CD14-positive monocyte (primary cell): ENCODE data around the gene TMEM232. TPM values are rescaled to one million over a fixed set of nuclear protein-coding genes. Genes with fewer than 3 reads are reported as not detected.

Experiments used
- DNase-seq, 3 donors: peaks; one replicate each; pipeline ENCODE4 v3.0.0-alpha.2; 2011 to 2022
- H2AFZ ChIP-seq: 2 replicates; pipeline ENCODE4 v1.6.0; 2012; ENCODE audit warnings: mild to moderate bottlenecking, low read depth, low read length, inconsistent platforms; ENCODE audit not compliant: insufficient read depth, poor library complexity, severe bottlenecking
- H3K27ac ChIP-seq, 2 donors: 1 replicate in 1 of 2; 2 replicates in 1 of 2; pipeline ENCODE4 v1.5.1; 2012 to 2013; ENCODE audit warnings: low read length in 2 of 2, control low read depth in 1 of 2, inconsistent platforms in 1 of 2, low read depth in 1 of 2, mild to moderate bottlenecking in 1 of 2
- H3K27me3 ChIP-seq, 2 donors: one replicate each; pipeline versions ENCODE4 v1.6.0 to v1.6.1; 2011 to 2013; ENCODE audit warnings: low read length in 2 of 2; ENCODE audit not compliant: control insufficient read depth in 2 of 2, insufficient read depth in 2 of 2
- H3K36me3 ChIP-seq, 2 donors: replicated peaks in 1 of 2; 1 replicate in 1 of 2; 2 replicates in 1 of 2; pipeline versions ENCODE4 v1.5.1 to v1.6.1; 2012 to 2013; ENCODE audit warnings: low read length in 2 of 2, control low read depth in 1 of 2, inconsistent platforms in 1 of 2, mild to moderate bottlenecking in 1 of 2; ENCODE audit not compliant: insufficient read depth in 2 of 2, control insufficient read depth in 1 of 2
- H3K4me1 ChIP-seq, 2 donors: 1 replicate in 1 of 2; 2 replicates in 1 of 2; pipeline versions ENCODE4 v1.5.1 to v1.6.1; 2012 to 2013; ENCODE audit warnings: low read length in 2 of 2, control low read depth in 1 of 2, inconsistent platforms in 1 of 2, mild to moderate bottlenecking in 1 of 2, moderate library complexity in 1 of 2; ENCODE audit not compliant: insufficient read depth in 2 of 2, control insufficient read depth in 1 of 2
- H3K4me2 ChIP-seq: replicated peaks from 2 replicates; pipeline ENCODE3; 2012; ENCODE audit warnings: low read length, moderate library complexity, mild to moderate bottlenecking; ENCODE audit not compliant: poor library complexity, severe bottlenecking; ENCODE audit errors: extremely low read depth
- H3K4me3 ChIP-seq, 3 experiments: fragments of 200-600 bp in 1 of 3; sonication (generic) in 1 of 3; replicated peaks in 1 of 3; 1 replicate in 2 of 3; 2 replicates in 1 of 3; pipeline ENCODE4 v1.5.1; 2011 to 2013; ENCODE audit warnings: low read length in 3 of 3, mild to moderate bottlenecking in 3 of 3, control low read depth in 2 of 3, low read depth in 2 of 3, inconsistent platforms in 1 of 3, moderate library complexity in 1 of 3
- H3K79me2 ChIP-seq: 2 replicates; pipeline ENCODE4 v1.6.0; 2012; ENCODE audit warnings: mild to moderate bottlenecking, control low read depth, inconsistent platforms, low read length, moderate library complexity; ENCODE audit not compliant: insufficient read depth
- H3K9ac ChIP-seq: 2 replicates; pipeline ENCODE4 v1.6.0; 2017; ENCODE audit warnings: low read length, mild to moderate bottlenecking; ENCODE audit not compliant: insufficient read depth, poor library complexity, severe bottlenecking
- H3K9me3 ChIP-seq, 2 donors: replicated peaks in 1 of 2; 1 replicate in 1 of 2; 2 replicates in 1 of 2; pipeline versions ENCODE4 v1.5.1 to v1.6.1; 2012 to 2013; ENCODE audit warnings: low read length in 2 of 2, control low read depth in 1 of 2; ENCODE audit not compliant: control insufficient read depth in 1 of 2, insufficient read depth in 1 of 2
- H4K20me1 ChIP-seq: 2 replicates; pipeline ENCODE4 v1.6.0; 2012; ENCODE audit warnings: mild to moderate bottlenecking, low read length, control low read depth, moderate library complexity; ENCODE audit not compliant: insufficient read depth
- H3K27ac Mint-ChIP-seq, 7 donors: one replicate each; pipeline ENCODE4 v1.8.0; 2020; ENCODE audit warnings: mild to moderate bottlenecking in 7 of 7, mixed read lengths in 7 of 7, moderate library complexity in 6 of 7, inconsistent platforms in 2 of 7
- H3K27me3 Mint-ChIP-seq, 3 donors: one replicate each; pipeline ENCODE4 v1.8.0; 2021 to 2022; ENCODE audit warnings: low read depth in 3 of 3, mild to moderate bottlenecking in 3 of 3, mixed read lengths in 3 of 3, moderate library complexity in 3 of 3, inconsistent platforms in 1 of 3
- H3K36me3 Mint-ChIP-seq, 2 donors: one replicate each; pipeline ENCODE4 v1.8.0; 2020; ENCODE audit warnings: mixed read lengths in 2 of 2, inconsistent platforms in 1 of 2, mild to moderate bottlenecking in 1 of 2
- H3K4me1 Mint-ChIP-seq: one replicate; pipeline ENCODE4 v1.8.0; 2020; ENCODE audit warnings: mild to moderate bottlenecking, mixed read lengths
- H3K4me3 Mint-ChIP-seq, 2 donors: one replicate each; pipeline ENCODE4 v1.8.0; 2020; ENCODE audit warnings: mild to moderate bottlenecking in 2 of 2, mixed read lengths in 2 of 2, moderate library complexity in 1 of 2
- H3K9me3 Mint-ChIP-seq, 7 donors: one replicate each; pipeline ENCODE4 v1.8.0; 2020 to 2022; ENCODE audit warnings: mixed read lengths in 7 of 7, mild to moderate bottlenecking in 6 of 7, moderate library complexity in 6 of 7, inconsistent platforms in 2 of 7
- WGBS: methylation state at CpG from one replicate; pipeline ENCODE4 v1.1.5; 2013; ENCODE audit warnings: missing lambda C conversion rate; ENCODE audit not compliant: insufficient coverage; 5-methylcytosine and 5-hydroxymethylcytosine counted together
- intact Hi-C, 2 donors: fragments of 100-400 bp; cut with micrococcal nuclease; formaldehyde crosslinking; loops; one replicate each; pipeline versions ENCODE4 v1.15.0 to v1.15.1; 2023
- polyA plus RNA-seq, 3 donors: library from polyadenylated mRNA; depleted of rRNA in 1 of 3; unstranded in 2 of 3; stranded (reverse) in 1 of 3; fragments of 300-500 nt in 2 of 3; fragments of >200 nt in 1 of 3; fragmentation: Illumina TruSeq in 2 of 3; gene quantifications; 1 replicate in 2 of 3; 2 replicates in 1 of 3; pipeline ENCODE4 v1.2.3, GENCODE V29; 2012 to 2021
- TF ChIP-seq, protein P1 (sequence below): fragments of 200-600 bp; IDR thresholded peaks from one replicate; pipeline ENCODE4 v1.8.0; 2022; ENCODE audit warnings: antibody characterized with exemption, mild to moderate bottlenecking

The TMEM232 gene
- polyA plus RNA-seq, 3 donors: 0.04 to 1.4 (median 0.59) TPM

DNA sequence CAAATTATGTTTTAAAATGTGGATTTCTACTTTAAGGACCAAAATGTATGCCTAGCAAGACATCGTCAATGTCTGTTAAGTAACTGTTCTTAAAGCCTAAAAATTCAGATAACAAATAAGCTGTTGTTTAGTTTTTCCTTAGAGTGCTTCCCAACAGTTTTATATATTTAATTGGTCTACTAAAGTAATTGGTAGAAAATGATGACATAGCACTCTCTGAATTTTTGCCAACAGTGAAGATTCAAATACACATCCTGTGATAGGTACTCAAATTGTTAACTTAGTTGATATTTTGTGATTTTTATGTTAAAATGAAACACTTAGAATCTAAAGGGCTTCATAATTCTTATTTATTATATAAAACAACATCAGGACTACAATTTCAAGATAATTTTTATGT, 107.5 kb downstream of the TMEM232 start:
- Histone ChIP-seq H3K4me1 (no peaks in the 10 kb centered on the region), H3K9me3 (no peaks in the 10 kb centered on the region), H2AFZ (no peak overlapping the region), H3K79me2 (no peaks in the 10 kb centered on the region), H3K36me3 (no peaks in the 10 kb centered on the region), H3K9ac (no peak overlapping the region), H3K27me3 (no peaks in the 10 kb centered on the region), H3K4me2 (no peak overlapping the region), H3K4me3 (no peak overlapping the region), H3K27ac (no peak overlapping the region), H4K20me1 (no peaks in the 10 kb centered on the region)
- Mint-ChIP-seq H3K27me3 (peaks cover 0 to 1% (median 0%) of the 10 kb centered on the region in 3 donors), H3K36me3 (no peaks in the 10 kb centered on the region), H3K9me3 (peaks cover 0 to 6% (median 3%) of the 10 kb centered on the region in 7 donors), H3K4me3 (no peak overlapping the region), H3K4me1 (no peaks in the 10 kb centered on the region), H3K27ac (no peak overlapping the region)
- no CpG with 5 or more reads among the region's 1 CpG for WGBS
- TF ChIP-seq, protein P1, sequence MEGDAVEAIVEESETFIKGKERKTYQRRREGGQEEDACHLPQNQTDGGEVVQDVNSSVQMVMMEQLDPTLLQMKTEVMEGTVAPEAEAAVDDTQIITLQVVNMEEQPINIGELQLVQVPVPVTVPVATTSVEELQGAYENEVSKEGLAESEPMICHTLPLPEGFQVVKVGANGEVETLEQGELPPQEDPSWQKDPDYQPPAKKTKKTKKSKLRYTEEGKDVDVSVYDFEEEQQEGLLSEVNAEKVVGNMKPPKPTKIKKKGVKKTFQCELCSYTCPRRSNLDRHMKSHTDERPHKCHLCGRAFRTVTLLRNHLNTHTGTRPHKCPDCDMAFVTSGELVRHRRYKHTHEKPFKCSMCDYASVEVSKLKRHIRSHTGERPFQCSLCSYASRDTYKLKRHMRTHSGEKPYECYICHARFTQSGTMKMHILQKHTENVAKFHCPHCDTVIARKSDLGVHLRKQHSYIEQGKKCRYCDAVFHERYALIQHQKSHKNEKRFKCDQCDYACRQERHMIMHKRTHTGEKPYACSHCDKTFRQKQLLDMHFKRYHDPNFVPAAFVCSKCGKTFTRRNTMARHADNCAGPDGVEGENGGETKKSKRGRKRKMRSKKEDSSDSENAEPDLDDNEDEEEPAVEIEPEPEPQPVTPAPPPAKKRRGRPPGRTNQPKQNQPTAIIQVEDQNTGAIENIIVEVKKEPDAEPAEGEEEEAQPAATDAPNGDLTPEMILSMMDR: no peak
- DNase-seq: no peak
- intact Hi-C loops: no loop called here

GRCh38 chr5:110616009-110616408, 110.5 kb downstream of the TMEM232 start:
- Histone ChIP-seq H3K27me3 (no peaks in the 10 kb centered on the region), H4K20me1 (no peaks in the 10 kb centered on the region), H3K9ac (no peak overlapping the region), H3K4me1 (no peaks in the 10 kb centered on the region), H3K9me3 (no peaks in the 10 kb centered on the region), H2AFZ (no peak overlapping the region), H3K79me2 (no peaks in the 10 kb centered on the region), H3K4me2 (no peak overlapping the region), H3K36me3 (no peaks in the 10 kb centered on the region), H3K4me3 (no peak overlapping the region), H3K27ac (no peak overlapping the region)
- H3K27ac Mint-ChIP-seq: no peak overlapping the region
- TF ChIP-seq, protein P1: no peak
- H3K36me3 Mint-ChIP-seq: no peaks in the 10 kb centered on the region
- intact Hi-C loops: no loop called here
- H3K27me3 Mint-ChIP-seq: peaks cover 0 to 1% (median 0%) of the 10 kb centered on the region in 3 donors
- H3K4me3 Mint-ChIP-seq: no peak overlapping the region
- DNase-seq: no peak
- no peaks in the 10 kb centered on the region for H3K4me1 Mint-ChIP-seq
- peaks cover 0 to 5% (median 3%) of the 10 kb centered on the region in 7 donors for H3K9me3 Mint-ChIP-seq
- no CpG with 5 or more reads among the region's 1 CpG for WGBS
